Neural progenitor cell (in vitro differentiated cells): ENCODE measurements around the gene LEPR. TPM values are rescaled to one million over a fixed set of nuclear protein-coding genes. Genes with fewer than 3 reads are reported as not detected.

ENCODE experiments used
- DNase-seq: peaks from one replicate; pipeline ENCODE4 v3.0.0-alpha.2; 2016; ENCODE audit warnings: low spot score
- H2AFZ ChIP-seq: fragments of 200-600 bp; sonication (generic); replicated peaks from 2 replicates; pipeline ENCODE4 v1.6.1; 2016; ENCODE audit warnings: antibody characterized with exemption
- H3F3A ChIP-seq: fragments of 200-600 bp; sonication (generic); 2 replicates; pipeline ENCODE4 v1.6.1; 2016; ENCODE audit warnings: antibody characterized with exemption, low read depth
- H3K27ac ChIP-seq: fragments of 200-600 bp; sonication (generic); 2 replicates; pipeline ENCODE4 v1.5.1; 2016; ENCODE audit warnings: mild to moderate bottlenecking
- H3K27me3 ChIP-seq: fragments of 200-600 bp; sonication (generic); 2 replicates; pipeline ENCODE4 v1.6.1; 2016; ENCODE audit warnings: mild to moderate bottlenecking, moderate library complexity
- H3K36me3 ChIP-seq: fragments of 200-600 bp; sonication (generic); 2 replicates; pipeline ENCODE4 v1.5.1; 2016
- H3K4me1 ChIP-seq: fragments of 200-600 bp; sonication (generic); 2 replicates; pipeline ENCODE4 v1.6.1; 2016; ENCODE audit warnings: mixed run types
- H3K4me2 ChIP-seq: fragments of 200-600 bp; sonication (generic); 2 replicates; pipeline ENCODE4 v1.6.1; 2016
- H3K4me3 ChIP-seq: fragments of 200-600 bp; sonication (generic); 2 replicates; pipeline ENCODE4 v1.5.1; 2016
- H3K79me2 ChIP-seq: fragments of 200-600 bp; sonication (generic); 2 replicates; pipeline ENCODE4 v1.6.1; 2016; ENCODE audit warnings: low read depth
- H3K9ac ChIP-seq: fragments of 200-600 bp; sonication (generic); 2 replicates; pipeline ENCODE4 v1.6.1; 2016
- H3K9me3 ChIP-seq: fragments of 200-600 bp; sonication (generic); 2 replicates; pipeline ENCODE4 v1.5.1; 2016; ENCODE audit warnings: low read depth
- H4K20me1 ChIP-seq: fragments of 200-600 bp; sonication (generic); 2 replicates; pipeline ENCODE4 v1.6.1; 2016; ENCODE audit warnings: low read depth
- H3K27ac Mint-ChIP-seq: 3 replicates; pipeline ENCODE4 v1.8.0; 2021; ENCODE audit warnings: mixed read lengths
- H3K27me3 Mint-ChIP-seq: 2 replicates; pipeline ENCODE4 v1.8.0; 2022; ENCODE audit warnings: low read depth, mild to moderate bottlenecking, inconsistent platforms, moderate library complexity, mixed read lengths; ENCODE audit not compliant: insufficient read depth
- H3K36me3 Mint-ChIP-seq: 3 replicates; pipeline ENCODE4 v1.8.0; 2021; ENCODE audit warnings: mixed read lengths
- H3K4me1 Mint-ChIP-seq: 3 replicates; pipeline ENCODE4 v1.8.0; 2021; ENCODE audit warnings: mixed read lengths
- H3K4me3 Mint-ChIP-seq: 3 replicates; pipeline ENCODE4 v1.8.0; 2021; ENCODE audit warnings: mild to moderate bottlenecking, moderate library complexity, mixed read lengths
- H3K9me3 Mint-ChIP-seq: 3 replicates; pipeline ENCODE4 v1.8.0; 2020; ENCODE audit warnings: mixed read lengths
- EZH2 ChIP-seq: fragments of 200-600 bp; sonication (generic); IDR thresholded peaks from 2 replicates; pipeline ENCODE4 v1.6.1; 2017; ENCODE audit warnings: antibody characterized with exemption, mild to moderate bottlenecking, moderate library complexity
- EZH2phosphoT487 ChIP-seq: fragments of 200-600 bp; sonication (generic); IDR thresholded peaks from 2 replicates; pipeline ENCODE4 v1.6.1; 2017; ENCODE audit warnings: antibody characterized with exemption
- total RNA-seq: library from RNA; depleted of rRNA; stranded (reverse); fragments of >200 nt; gene quantifications from 2 replicates; pipeline ENCODE4 v1.2.3, GENCODE V29; 2015; ENCODE audit warnings: low replicate concordance
- TF ChIP-seq, protein P1 (sequence below): fragments of 200-600 bp; sonication (generic); IDR thresholded peaks from 2 replicates; pipeline ENCODE4 v1.5.1; 2017; ENCODE audit warnings: antibody characterized with exemption, mild to moderate bottlenecking

The LEPR gene
- total RNA-seq, 1 donor from 2014 or later: 15.2 TPM

- Histone ChIP-seq H3K9me3 (no peaks in the 10 kb centered on the region), H3K4me1 (peaks cover 15% of the 10 kb centered on the region), H3K4me3 (peak overlapping the region; percentile 93), H3K79me2 (peaks cover 40% of the 10 kb centered on the region), H3K4me2 (peak overlapping the region; percentile 78), H3F3A (peaks cover 29% of the 10 kb centered on the region), H2AFZ (peak overlapping the region; percentile 91), H3K27ac (peak overlapping the region; percentile 66), H3K36me3 (no peaks in the 10 kb centered on the region), H4K20me1 (peaks cover 13% of the 10 kb centered on the region), H3K9ac (no peak overlapping the region), H3K27me3 (no peaks in the 10 kb centered on the region)
- TF ChIP-seq EZH2phosphoT487 (no peak), EZH2 (peak; percentile 36)
- TF ChIP-seq, protein P1, sequence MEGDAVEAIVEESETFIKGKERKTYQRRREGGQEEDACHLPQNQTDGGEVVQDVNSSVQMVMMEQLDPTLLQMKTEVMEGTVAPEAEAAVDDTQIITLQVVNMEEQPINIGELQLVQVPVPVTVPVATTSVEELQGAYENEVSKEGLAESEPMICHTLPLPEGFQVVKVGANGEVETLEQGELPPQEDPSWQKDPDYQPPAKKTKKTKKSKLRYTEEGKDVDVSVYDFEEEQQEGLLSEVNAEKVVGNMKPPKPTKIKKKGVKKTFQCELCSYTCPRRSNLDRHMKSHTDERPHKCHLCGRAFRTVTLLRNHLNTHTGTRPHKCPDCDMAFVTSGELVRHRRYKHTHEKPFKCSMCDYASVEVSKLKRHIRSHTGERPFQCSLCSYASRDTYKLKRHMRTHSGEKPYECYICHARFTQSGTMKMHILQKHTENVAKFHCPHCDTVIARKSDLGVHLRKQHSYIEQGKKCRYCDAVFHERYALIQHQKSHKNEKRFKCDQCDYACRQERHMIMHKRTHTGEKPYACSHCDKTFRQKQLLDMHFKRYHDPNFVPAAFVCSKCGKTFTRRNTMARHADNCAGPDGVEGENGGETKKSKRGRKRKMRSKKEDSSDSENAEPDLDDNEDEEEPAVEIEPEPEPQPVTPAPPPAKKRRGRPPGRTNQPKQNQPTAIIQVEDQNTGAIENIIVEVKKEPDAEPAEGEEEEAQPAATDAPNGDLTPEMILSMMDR: no peak
- DNase-seq: peak; percentile 98
- Mint-ChIP-seq H3K4me3 (peak overlapping the region; percentile 94), H3K4me1 (peaks cover 11% of the 10 kb centered on the region), H3K9me3 (no peaks in the 10 kb centered on the region), H3K36me3 (no peaks in the 10 kb centered on the region), H3K27ac (peak overlapping the region; percentile 87), H3K27me3 (no peaks in the 10 kb centered on the region)
Measured at GRCh38 chr1:65419681-65420589, 533 bp upstream of the LEPR start.

DNA sequence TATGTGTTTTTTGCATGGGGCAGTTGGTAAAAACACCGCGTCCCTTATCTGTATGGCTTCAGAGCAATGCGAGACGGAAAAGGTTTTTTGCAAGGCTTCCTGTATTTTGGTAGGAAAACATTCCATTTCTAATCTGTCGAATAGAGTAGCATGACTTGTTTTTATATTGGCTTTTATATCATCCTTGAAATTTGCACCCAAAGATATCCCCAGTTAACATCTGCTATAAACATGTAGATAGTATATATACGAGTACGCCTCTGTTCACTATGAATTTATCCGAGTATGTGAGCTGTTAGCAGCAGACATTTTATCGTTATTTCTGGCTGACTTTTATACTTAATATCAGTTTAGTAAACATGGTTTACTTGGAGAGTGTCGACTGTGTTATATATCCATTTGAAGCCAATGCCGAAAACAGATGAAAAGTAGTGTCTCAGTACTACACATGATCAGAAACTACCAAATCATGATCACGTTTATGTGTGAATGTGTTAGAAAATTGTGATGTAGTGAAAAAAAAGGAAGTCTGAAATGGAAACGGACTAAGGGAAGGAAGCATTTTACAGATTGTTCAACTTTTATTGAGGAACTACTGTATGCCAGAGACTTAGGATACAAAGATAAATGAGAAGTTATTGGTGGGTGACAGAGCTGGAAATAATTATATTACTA is 1.0 kb downstream of the LEPR start:
- Histone ChIP-seq H3K27me3 (no peaks in the 10 kb centered on the region), H3K36me3 (no peaks in the 10 kb centered on the region), H3K4me2 (peak overlapping the region; percentile 96), H3K27ac (peak overlapping the region; percentile 99), H3K4me3 (peak overlapping the region; percentile 93), H4K20me1 (peaks cover 13% of the 10 kb centered on the region), H3K9ac (peak overlapping the region; percentile 88), H3K4me1 (peaks cover 24% of the 10 kb centered on the region), H3K79me2 (peaks cover 47% of the 10 kb centered on the region), H3F3A (peaks cover 35% of the 10 kb centered on the region), H2AFZ (peak overlapping the region; percentile 81), H3K9me3 (no peaks in the 10 kb centered on the region)
- no peak overlapping the region for H3K4me3 Mint-ChIP-seq
- H3K27ac Mint-ChIP-seq: no peak overlapping the region
- TF ChIP-seq, protein P1: no peak
- TF ChIP-seq EZH2phosphoT487 (no peak), EZH2 (no peak)
- no peak for DNase-seq
- peaks cover 14% of the 10 kb centered on the region for H3K36me3 Mint-ChIP-seq
- H3K4me1 Mint-ChIP-seq: peaks cover 13% of the 10 kb centered on the region
- H3K9me3 Mint-ChIP-seq: no peaks in the 10 kb centered on the region
- H3K27me3 Mint-ChIP-seq: no peaks in the 10 kb centered on the region

GRCh38 chr1:65422241-65423203 is 2.1 kb downstream of the LEPR start:
- Mint-ChIP-seq H3K27me3 (no peaks in the 10 kb centered on the region), H3K36me3 (peaks cover 15% of the 10 kb centered on the region), H3K9me3 (no peaks in the 10 kb centered on the region), H3K4me1 (peaks cover 13% of the 10 kb centered on the region), H3K27ac (no peak overlapping the region), H3K4me3 (no peak overlapping the region)
- Histone ChIP-seq H3K9ac (no peak overlapping the region), H4K20me1 (peaks cover 13% of the 10 kb centered on the region), H3F3A (peaks cover 35% of the 10 kb centered on the region), H3K9me3 (no peaks in the 10 kb centered on the region), H3K4me3 (peak overlapping the region; percentile 93), H2AFZ (no peak overlapping the region), H3K27ac (no peak overlapping the region), H3K36me3 (no peaks in the 10 kb centered on the region), H3K4me1 (peaks cover 24% of the 10 kb centered on the region), H3K4me2 (peak overlapping the region; percentile 96), H3K27me3 (no peaks in the 10 kb centered on the region), H3K79me2 (peaks cover 47% of the 10 kb centered on the region)
- TF ChIP-seq EZH2 (no peak), EZH2phosphoT487 (no peak)
- TF ChIP-seq, protein P1: no peak
- DNase-seq: no peak
